GM12878 (cell line): Measurements from ENCODE around the gene SMPX. TPM values are rescaled to one million over a fixed set of nuclear protein-coding genes. Genes with fewer than 3 reads are reported as not detected.

Experiments used
- ATAC-seq: fragments of 200-7000 bp; cut with Tn5 transposase; 3 replicates; pipeline ENCODE4 v1.9.1; 2020; ENCODE audit warnings: mild to moderate bottlenecking, moderate library complexity
- BruUV-seq: library from RNA; stranded (reverse); fragments of 400-500 nt; replicated peaks from 2 replicates; lab custom pipeline; 2021; lab: Mats Ljungman, UMichigan
- CTCF ChIA-PET: fragments of 300-600 bp; sonication (Branson Sonifier 250); formaldehyde crosslinking; extraction: SDS; loops from one replicate; lab custom pipeline; 2021; ENCODE audit warnings: inconsistent platforms; lab: Yijun Ruan, JAX
- POLR2A ChIA-PET: fragments of 350-600 bp; formaldehyde crosslinking; extraction: SDS; loops from one replicate; lab custom pipeline; 2021; ENCODE audit warnings: inconsistent platforms; lab: Charles Lee
- RAD21 ChIA-PET: fragments of 300-600 bp; sonication (Branson Sonifier 250); formaldehyde crosslinking; loops from one replicate; lab custom pipeline; 2023; ENCODE audit warnings: antibody characterized with exemption; ENCODE audit not compliant: unreplicated experiment; lab: Charles Lee
- SMC1A ChIA-PET: fragments of 300-600 bp; sonication (Branson Sonifier 250); formaldehyde crosslinking; loops from one replicate; lab custom pipeline; 2023; ENCODE audit not compliant: unreplicated experiment, uncharacterized antibody; lab: Charles Lee
- DNase-seq: peaks from one replicate; pipeline ENCODE4 v3.0.0-alpha.2; 2011; ENCODE audit warnings: low read depth, low spot score
- FAIRE-seq: peaks from 3 replicates; lab custom pipeline; 2011; peaks lifted over from hg19 to GRCh38; lab: Jason Lieb, UNC
- H2AFZ ChIP-seq: 2 replicates; pipeline ENCODE4 v1.6.0; 2011; ENCODE audit warnings: low read depth, low read length, control low read depth; ENCODE audit not compliant: control insufficient read depth
- H3K27ac ChIP-seq: 2 replicates; pipeline ENCODE4 v1.5.1; 2011; ENCODE audit warnings: control low read depth; ENCODE audit not compliant: control insufficient read depth, insufficient read depth
- H3K27me3 ChIP-seq, 2 experiments: replicated peaks in 1 of 2; 2 replicates each; pipeline versions ENCODE4 v1.6.0 to v1.6.1; 2011; ENCODE audit warnings: low read length in 1 of 2; ENCODE audit not compliant: control insufficient read depth in 2 of 2, insufficient read depth in 2 of 2
- H3K36me3 ChIP-seq, 2 experiments: 2 replicates each; pipeline ENCODE4 v1.5.1; 2011; ENCODE audit warnings: low read length in 1 of 2; ENCODE audit not compliant: control insufficient read depth in 2 of 2, insufficient read depth in 2 of 2
- H3K4me1 ChIP-seq: 2 replicates; pipeline ENCODE4 v1.6.1; 2011; ENCODE audit warnings: mild to moderate bottlenecking, low read length, moderate library complexity, mixed read lengths; ENCODE audit not compliant: control insufficient read depth, insufficient read depth
- H3K4me2 ChIP-seq: 2 replicates; pipeline ENCODE4 v1.6.0; 2011; ENCODE audit warnings: control low read depth; ENCODE audit not compliant: control insufficient read depth, insufficient read depth
- H3K4me3 ChIP-seq: fragments of 200-600 bp; sonication (generic); 2 replicates; pipeline ENCODE4 v1.5.1; 2016
- H3K79me2 ChIP-seq: 2 replicates; pipeline ENCODE4 v1.6.0; 2011; ENCODE audit warnings: low read length; ENCODE audit not compliant: control insufficient read depth, insufficient read depth
- H3K9ac ChIP-seq: 2 replicates; pipeline ENCODE4 v1.8.0; 2011; ENCODE audit warnings: low read length, control low read depth, mixed read lengths; ENCODE audit not compliant: control insufficient read depth, insufficient read depth
- H3K9me3 ChIP-seq: replicated peaks from 3 replicates; pipeline ENCODE4 v1.5.1; 2011; ENCODE audit warnings: mild to moderate bottlenecking, low read length; ENCODE audit not compliant: control insufficient read depth, insufficient read depth
- H4K20me1 ChIP-seq: 2 replicates; pipeline ENCODE4 v1.6.0; 2011; ENCODE audit not compliant: control insufficient read depth, insufficient read depth
- MXI1 ChIP-seq: fragments of 150-350 bp; IDR thresholded peaks from 2 replicates; pipeline ENCODE4 v1.6.1; 2011; ENCODE audit warnings: low read depth, mild to moderate bottlenecking, inconsistent platforms, low read length, improper control_type of control experiment
- MYC ChIP-seq: IDR thresholded peaks from 2 replicates; pipeline ENCODE4 v1.6.1; 2011; ENCODE audit warnings: mild to moderate bottlenecking, low read length, moderate library complexity, inconsistent platforms; ENCODE audit not compliant: insufficient read depth, insufficient replicate concordance, insufficient read length, severe bottlenecking
- NR2F1 ChIP-seq: fragments of 450-650 bp; conservative IDR thresholded peaks from 2 replicates; pipeline ENCODE4 v1.6.1; 2017; ENCODE audit warnings: mild to moderate bottlenecking
- RUNX3 ChIP-seq: IDR thresholded peaks from 2 replicates; pipeline ENCODE4 v1.6.1; 2012; ENCODE audit warnings: low read length, inconsistent platforms
- SRF ChIP-seq, 2 experiments: IDR thresholded peaks; 2 replicates each; pipeline ENCODE4 v1.6.1; 2011; ENCODE audit warnings: low read depth in 2 of 2, low read length in 2 of 2, mild to moderate bottlenecking in 1 of 2, moderate library complexity in 1 of 2
- STAT3 ChIP-seq: IDR thresholded peaks from 2 replicates; pipeline ENCODE4 v1.6.1; 2011; ENCODE audit warnings: low read depth, low read length, improper control_type of control experiment
- YBX1 ChIP-seq: fragments of 450-650 bp; IDR thresholded peaks from 2 replicates; pipeline ENCODE4 v1.6.1; 2016; ENCODE audit warnings: antibody characterized with exemption
- YY1 ChIP-seq: IDR thresholded peaks from 2 replicates; pipeline ENCODE4 v1.6.1; 2011; ENCODE audit warnings: low read depth, mild to moderate bottlenecking, low read length
- ZBTB40 ChIP-seq: fragments of 450-650 bp; IDR thresholded peaks from 2 replicates; pipeline ENCODE4 v1.6.1; 2016; ENCODE audit warnings: mild to moderate bottlenecking, moderate library complexity, borderline replicate concordance
- WGBS: methylation state at CpG from one replicate; pipeline ENCODE4 v1.1.6; 2016; ENCODE audit warnings: low lambda C conversion rate; ENCODE audit not compliant: insufficient replicate concordance, insufficient coverage; ENCODE audit errors: missing lambda C conversion rate; 5-methylcytosine and 5-hydroxymethylcytosine counted together
- in situ Hi-C: fragments of 300-500 bp; cut with MboI; formaldehyde crosslinking; loops from 9 replicates; pipeline ENCODE4 v1.14.3; 2018; ENCODE audit warnings: mixed read lengths
- intact Hi-C: fragments of 100-400 bp; cut with micrococcal nuclease; formaldehyde crosslinking; loops from one replicate; pipeline ENCODE4 v1.14.2; 2022; ENCODE audit not compliant: unreplicated experiment
- polyA plus RNA-seq, 11 experiments: library from polyadenylated mRNA; depleted of rRNA in 4 of 11; unstranded in 6 of 11; stranded (reverse) in 5 of 11; fragments of >200 nt; fragmentation: Nextera tagmentation in 4 of 11; fragmentation: Illumina TruSeq in 1 of 11; extraction: Ambion mirVana in 4 of 11; extraction: Trizol in 1 of 11; gene quantifications; 1 replicate in 1 of 11; 2 replicates in 10 of 11; pipeline versions ENCODE4 v1.2.1 to v1.2.3, GENCODE V29; 2011 to 2016; ENCODE audit warnings: inconsistent platforms in 2 of 11, missing spikeins in 2 of 11, low read depth in 1 of 11
- total RNA-seq, 4 experiments: library from RNA; depleted of rRNA in 3 of 4; stranded (reverse); fragments of >200 nt in 3 of 4; fragmentation: Illumina TruSeq in 1 of 4; extraction: Trizol in 1 of 4; gene quantifications; 2 replicates each; pipeline versions ENCODE4 v1.2.1 to v1.2.3, GENCODE V29; 2013 to 2021
- TF ChIP-seq, protein P1 (sequence below): fragments of 450-650 bp; IDR thresholded peaks from 2 replicates; pipeline ENCODE4 v1.6.1; 2017; ENCODE audit warnings: mild to moderate bottlenecking, low read depth, inconsistent platforms; ENCODE audit not compliant: poor library complexity, severe bottlenecking
- TF ChIP-seq, protein P2 (sequence below): IDR thresholded peaks from 2 replicates; pipeline ENCODE4 v1.6.1; 2012; ENCODE audit warnings: improper control_type of control experiment, low read depth, low read length; ENCODE audit not compliant: insufficient replicate concordance

The SMPX gene
- total and polyA plus RNA-seq, 10 of the 15 experiments (the other 5 are each of a cell fraction or from before 2014, with no cell fraction given), result 0.08 to 0.09 TPM; not detected in 8

- RAD21 ChIA-PET, result no interaction called here
- Histone ChIP-seq H4K20me1 (no peaks in the 10 kb centered on the region), H2AFZ (no peak overlapping the region), H3K4me3 (no peak overlapping the region), H3K9me3 (no peaks in the 10 kb centered on the region), H3K36me3 (no peaks in the 10 kb centered on the region), H3K27ac (no peak overlapping the region), H3K4me1 (no peaks in the 10 kb centered on the region), H3K4me2 (no peak overlapping the region)
- intact Hi-C loops, result loop anchor here (10.0 kb wide), 1 partner anchor 251 kb away; no protein-coding TSS in a partner anchor
- POLR2A ChIA-PET, result no interaction called here
- WGBS, result 0% methylated on average over 1 of the region's 1 CpG
- CTCF ChIA-PET, result no interaction called here
- DNase-seq, result no peak
- SMC1A ChIA-PET, result no interaction called here
- no peak for FAIRE-seq
- no peak for ATAC-seq
- BruUV-seq, result no TSS peak
- TF ChIP-seq ZBTB40 (no peak), YY1 (no peak), NR2F1 (no peak), RUNX3 (no peak), YBX1 (no peak), MXI1 (no peak), MYC (no peak), STAT3 (no peak), SRF (IDR thresholded peaks at IDR 0.05; ENCODE audit: low read depth in 2 of 2, low read length in 2 of 2) (no peak)
- TF ChIP-seq, protein P1, sequence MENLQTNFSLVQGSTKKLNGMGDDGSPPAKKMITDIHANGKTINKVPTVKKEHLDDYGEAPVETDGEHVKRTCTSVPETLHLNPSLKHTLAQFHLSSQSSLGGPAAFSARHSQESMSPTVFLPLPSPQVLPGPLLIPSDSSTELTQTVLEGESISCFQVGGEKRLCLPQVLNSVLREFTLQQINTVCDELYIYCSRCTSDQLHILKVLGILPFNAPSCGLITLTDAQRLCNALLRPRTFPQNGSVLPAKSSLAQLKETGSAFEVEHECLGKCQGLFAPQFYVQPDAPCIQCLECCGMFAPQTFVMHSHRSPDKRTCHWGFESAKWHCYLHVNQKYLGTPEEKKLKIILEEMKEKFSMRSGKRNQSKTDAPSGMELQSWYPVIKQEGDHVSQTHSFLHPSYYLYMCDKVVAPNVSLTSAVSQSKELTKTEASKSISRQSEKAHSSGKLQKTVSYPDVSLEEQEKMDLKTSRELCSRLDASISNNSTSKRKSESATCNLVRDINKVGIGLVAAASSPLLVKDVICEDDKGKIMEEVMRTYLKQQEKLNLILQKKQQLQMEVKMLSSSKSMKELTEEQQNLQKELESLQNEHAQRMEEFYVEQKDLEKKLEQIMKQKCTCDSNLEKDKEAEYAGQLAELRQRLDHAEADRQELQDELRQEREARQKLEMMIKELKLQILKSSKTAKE, result no peak
- TF ChIP-seq, protein P2, sequence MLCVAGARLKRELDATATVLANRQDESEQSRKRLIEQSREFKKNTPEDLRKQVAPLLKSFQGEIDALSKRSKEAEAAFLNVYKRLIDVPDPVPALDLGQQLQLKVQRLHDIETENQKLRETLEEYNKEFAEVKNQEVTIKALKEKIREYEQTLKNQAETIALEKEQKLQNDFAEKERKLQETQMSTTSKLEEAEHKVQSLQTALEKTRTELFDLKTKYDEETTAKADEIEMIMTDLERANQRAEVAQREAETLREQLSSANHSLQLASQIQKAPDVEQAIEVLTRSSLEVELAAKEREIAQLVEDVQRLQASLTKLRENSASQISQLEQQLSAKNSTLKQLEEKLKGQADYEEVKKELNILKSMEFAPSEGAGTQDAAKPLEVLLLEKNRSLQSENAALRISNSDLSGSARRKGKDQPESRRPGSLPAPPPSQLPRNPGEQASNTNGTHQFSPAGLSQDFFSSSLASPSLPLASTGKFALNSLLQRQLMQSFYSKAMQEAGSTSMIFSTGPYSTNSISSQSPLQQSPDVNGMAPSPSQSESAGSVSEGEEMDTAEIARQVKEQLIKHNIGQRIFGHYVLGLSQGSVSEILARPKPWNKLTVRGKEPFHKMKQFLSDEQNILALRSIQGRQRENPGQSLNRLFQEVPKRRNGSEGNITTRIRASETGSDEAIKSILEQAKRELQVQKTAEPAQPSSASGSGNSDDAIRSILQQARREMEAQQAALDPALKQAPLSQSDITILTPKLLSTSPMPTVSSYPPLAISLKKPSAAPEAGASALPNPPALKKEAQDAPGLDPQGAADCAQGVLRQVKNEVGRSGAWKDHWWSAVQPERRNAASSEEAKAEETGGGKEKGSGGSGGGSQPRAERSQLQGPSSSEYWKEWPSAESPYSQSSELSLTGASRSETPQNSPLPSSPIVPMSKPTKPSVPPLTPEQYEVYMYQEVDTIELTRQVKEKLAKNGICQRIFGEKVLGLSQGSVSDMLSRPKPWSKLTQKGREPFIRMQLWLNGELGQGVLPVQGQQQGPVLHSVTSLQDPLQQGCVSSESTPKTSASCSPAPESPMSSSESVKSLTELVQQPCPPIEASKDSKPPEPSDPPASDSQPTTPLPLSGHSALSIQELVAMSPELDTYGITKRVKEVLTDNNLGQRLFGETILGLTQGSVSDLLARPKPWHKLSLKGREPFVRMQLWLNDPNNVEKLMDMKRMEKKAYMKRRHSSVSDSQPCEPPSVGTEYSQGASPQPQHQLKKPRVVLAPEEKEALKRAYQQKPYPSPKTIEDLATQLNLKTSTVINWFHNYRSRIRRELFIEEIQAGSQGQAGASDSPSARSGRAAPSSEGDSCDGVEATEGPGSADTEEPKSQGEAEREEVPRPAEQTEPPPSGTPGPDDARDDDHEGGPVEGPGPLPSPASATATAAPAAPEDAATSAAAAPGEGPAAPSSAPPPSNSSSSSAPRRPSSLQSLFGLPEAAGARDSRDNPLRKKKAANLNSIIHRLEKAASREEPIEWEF, result no peak
- TF ChIP-seq, all 136 proteins: peak for 0
- Histone ChIP-seq H3K27me3 (no peaks in the 10 kb centered on the region), H3K9ac (no peak overlapping the region), H3K79me2 (no peaks in the 10 kb centered on the region)
- in situ Hi-C loops, result no loop called here
Measured at GRCh38 chrX:21735768-21736127, 22.2 kb downstream of the SMPX start.
